ENCODE results near the gene BOLA3. TPM values are rescaled to one million over a fixed set of nuclear protein-coding genes. Genes with fewer than 3 reads are reported as not detected.

The BOLA3 gene
- total RNA-seq, 2 experiments from 2014 or later, result 133 to 143 TPM

- POLR2A ChIA-PET, result no interaction called here
- CTCF ChIA-PET, result no interaction called here
Measured at GRCh38 chr2:74093426-74093825, 54.3 kb downstream of the BOLA3 start.

- ChIA-PET CTCF (no interaction called here), POLR2A (no interaction called here)
Measured at GRCh38 chr2:74092275-74092674, 55.4 kb downstream of the BOLA3 start.

GRCh38 chr2:74091391-74091790 is 56.3 kb downstream of the BOLA3 start:
- POLR2A ChIA-PET, result no interaction called here
- CTCF ChIA-PET, result no interaction called here

GRCh38 chr2:74089816-74090745 is 57.6 kb downstream of the BOLA3 start:
- CTCF ChIA-PET, result no interaction called here
- POLR2A ChIA-PET, result no interaction called here

GRCh38 chr2:74088676-74089075 is 59.0 kb downstream of the BOLA3 start:
- ChIA-PET POLR2A (interaction anchor here (0.7 kb wide), 1 partner anchor 268 kb away, joined by 7 read pairs; no protein-coding TSS in a partner anchor), CTCF (interaction anchor here (0.7 kb wide), 1 partner anchor 161 kb away, joined by 3 read pairs; no protein-coding TSS in a partner anchor)

GRCh38 chr2:74087696-74088095 is 60.0 kb downstream of the BOLA3 start:
- CTCF ChIA-PET, result no interaction called here
- POLR2A ChIA-PET, result no interaction called here

- CTCF ChIA-PET, result interaction anchor here (0.6 kb wide), 1 partner anchor 176 kb away, joined by 3 read pairs; no protein-coding TSS in a partner anchor
- POLR2A ChIA-PET, result no interaction called here
Measured at GRCh38 chr2:74086021-74086420, 61.7 kb downstream of the BOLA3 start.

Other genes with a start within 250 kb of the BOLA3 start
- gene DGUOK, start 221.0 kb downstream of the BOLA3 start, total RNA-seq, result 10 to 100 TPM; 92.2 to 99.4 TPM
- 10 to 100 TPM; 14.9 to 15.0 TPM for gene TET3, start 163.0 kb downstream of the BOLA3 start, total RNA-seq
- 100 to 1,000 TPM; 157 to 164 TPM for gene MOB1A, start 31.0 kb upstream of the BOLA3 start, total RNA-seq
- gene MTHFD2, start 50.7 kb upstream of the BOLA3 start, total RNA-seq, result 100 to 1,000 TPM; 463 to 467 TPM
- gene SLC4A5, start 195.5 kb upstream of the BOLA3 start, total RNA-seq, result 1 to 10 TPM; 1.2 to 1.6 TPM
- gene DCTN1, start 232.4 kb upstream of the BOLA3 start, total RNA-seq, result 100 to 1,000 TPM in 1 of 2 experiments, 10 to 100 TPM in 1; 92.9 to 102 TPM

Data from activated CD8-positive, alpha-beta memory T cell treated with anti-CD3 and anti-CD28 coated beads for 36 hours (primary cell).